Mucosa of rectum (tissue), 2 donors: Measurements from ENCODE around the gene ACSS3.

Experiments used
- H3K27ac ChIP-seq, 2 donors: one replicate each; pipeline ENCODE4 v1.7.0; 2013; ENCODE audit warnings: inconsistent platforms in 2 of 2, low read depth in 2 of 2, low read length in 2 of 2
- H3K27me3 ChIP-seq, 2 donors: one replicate each; pipeline ENCODE4 v1.7.0; 2013; ENCODE audit warnings: low read length in 2 of 2; ENCODE audit not compliant: control insufficient read depth in 2 of 2, insufficient read depth in 2 of 2
- H3K36me3 ChIP-seq, 2 donors: one replicate each; pipeline ENCODE4 v1.7.0; 2013; ENCODE audit warnings: low read length in 2 of 2; ENCODE audit not compliant: control insufficient read depth in 2 of 2, insufficient read depth in 2 of 2
- H3K4me1 ChIP-seq, 2 donors: one replicate each; pipeline ENCODE4 v1.7.0; 2013; ENCODE audit warnings: low read length in 2 of 2, mild to moderate bottlenecking in 1 of 2; ENCODE audit not compliant: control insufficient read depth in 2 of 2, insufficient read depth in 2 of 2
- H3K4me3 ChIP-seq, 2 donors: one replicate each; pipeline ENCODE4 v1.7.0; 2013; ENCODE audit warnings: low read length in 2 of 2
- H3K9ac ChIP-seq, 2 donors: one replicate each; pipeline ENCODE4 v1.7.0; 2013; ENCODE audit warnings: low read length in 2 of 2, low read depth in 1 of 2, mild to moderate bottlenecking in 1 of 2
- H3K9me3 ChIP-seq, 2 donors: one replicate each; pipeline ENCODE4 v1.7.0; 2013; ENCODE audit warnings: low read length in 2 of 2; ENCODE audit not compliant: control insufficient read depth in 2 of 2
- donor health status: healthy.
- donor health status: Normal muscosa, but diverticular disease.

ACSS3 gene

DNA sequence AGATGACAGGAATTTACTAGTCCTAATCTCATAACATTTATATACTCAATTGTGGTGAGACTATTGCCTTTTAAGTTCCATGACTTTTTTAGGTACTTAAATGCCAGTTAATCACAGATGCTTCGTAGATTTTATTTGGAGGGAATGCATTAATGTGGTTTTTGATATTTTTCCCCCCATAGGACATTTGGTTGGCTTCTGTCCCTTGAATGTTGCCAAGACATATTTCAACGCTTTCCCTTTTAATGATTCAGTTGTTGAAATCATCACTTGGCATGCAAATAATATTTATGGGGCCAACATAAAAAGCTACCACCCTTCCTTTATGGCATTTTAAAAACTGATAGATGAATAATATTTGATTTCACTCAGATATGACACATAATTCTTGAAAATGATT is 172.1 kb downstream of the ACSS3 start:
- Histone ChIP-seq H3K9ac (no peak overlapping the region), H3K27ac (no peak overlapping the region), H3K27me3 (no peaks in the 10 kb centered on the region), H3K9me3 (no peaks in the 10 kb centered on the region), H3K36me3 (no peaks in the 10 kb centered on the region), H3K4me3 (no peak overlapping the region), H3K4me1 (peaks cover 3 to 5% of the 10 kb centered on the region in 2 donors)

- Histone ChIP-seq H3K9me3 (no peaks in the 10 kb centered on the region), H3K9ac (no peak overlapping the region), H3K36me3 (no peaks in the 10 kb centered on the region), H3K27me3 (no peaks in the 10 kb centered on the region), H3K4me1 (no peaks in the 10 kb centered on the region), H3K4me3 (no peak overlapping the region), H3K27ac (no peak overlapping the region)
These were observed 174.3 kb downstream of the ACSS3 start for GRCh38 chr12:81252228-81252627.

DNA sequence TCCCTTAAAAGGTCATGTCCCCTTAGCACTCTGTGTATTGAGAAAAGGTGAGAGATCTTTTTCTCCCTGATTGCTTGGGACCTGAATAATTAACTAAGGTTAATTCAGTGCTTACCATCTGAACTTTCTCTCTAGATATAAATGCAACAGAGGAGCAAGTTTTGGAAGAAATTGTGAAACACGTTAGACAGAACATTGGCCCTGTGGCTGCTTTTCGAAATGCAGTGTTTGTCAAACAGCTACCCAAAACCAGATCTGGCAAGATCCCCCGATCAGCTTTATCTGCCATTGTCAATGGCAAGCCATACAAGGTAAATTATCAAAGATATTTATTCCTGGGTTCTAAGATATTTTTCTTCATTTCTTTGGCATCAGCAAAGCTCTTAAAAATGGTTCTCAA is 175.5 kb downstream of the ACSS3 start:
- Histone ChIP-seq H3K9me3 (no peaks in the 10 kb centered on the region), H3K9ac (no peak overlapping the region), H3K27ac (no peak overlapping the region)

GRCh38 chr12:81255456-81255855 is 177.6 kb downstream of the ACSS3 start:
- no peaks in the 10 kb centered on the region for H3K36me3 ChIP-seq
- no peak overlapping the region for H3K4me3 ChIP-seq
- no peaks in the 10 kb centered on the region for H3K27me3 ChIP-seq
- no peak overlapping the region for H3K9ac ChIP-seq
- no peaks in the 10 kb centered on the region for H3K9me3 ChIP-seq
- no peaks in the 10 kb centered on the region for H3K4me1 ChIP-seq
- H3K27ac ChIP-seq = no peak overlapping the region

More for the DNA sequence above, 175.5 kb downstream of the ACSS3 start:
- Histone ChIP-seq H3K4me1 (no peaks in the 10 kb centered on the region), H3K4me3 (no peak overlapping the region), H3K27me3 (no peaks in the 10 kb centered on the region), H3K36me3 (no peaks in the 10 kb centered on the region)

DNA sequence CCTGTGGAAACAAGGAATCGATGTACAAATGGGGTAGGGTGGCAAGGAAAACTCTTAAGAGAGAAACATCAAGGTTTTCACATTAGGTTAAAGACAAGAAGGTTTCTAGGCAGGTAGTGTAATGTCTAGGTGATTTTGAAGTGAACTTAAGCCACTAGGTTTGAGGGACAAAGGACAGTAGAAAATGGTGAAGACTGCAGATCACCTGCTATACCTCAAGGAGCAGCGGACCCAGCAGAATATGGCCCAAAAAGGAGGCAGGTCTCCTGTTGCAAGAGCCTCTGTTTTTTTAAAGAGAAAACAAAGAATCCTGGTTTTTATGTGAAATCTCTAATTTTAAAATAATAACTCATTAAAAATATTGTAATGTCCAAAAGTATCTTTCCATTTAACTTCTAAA is 178.1 kb downstream of the ACSS3 start:
- H3K27ac ChIP-seq = no peak overlapping the region
- H3K27me3 ChIP-seq = no peaks in the 10 kb centered on the region
- H3K36me3 ChIP-seq = no peaks in the 10 kb centered on the region
- no peaks in the 10 kb centered on the region for H3K4me1 ChIP-seq
- no peak overlapping the region for H3K4me3 ChIP-seq
- no peak overlapping the region for H3K9ac ChIP-seq
- no peaks in the 10 kb centered on the region for H3K9me3 ChIP-seq

DNA sequence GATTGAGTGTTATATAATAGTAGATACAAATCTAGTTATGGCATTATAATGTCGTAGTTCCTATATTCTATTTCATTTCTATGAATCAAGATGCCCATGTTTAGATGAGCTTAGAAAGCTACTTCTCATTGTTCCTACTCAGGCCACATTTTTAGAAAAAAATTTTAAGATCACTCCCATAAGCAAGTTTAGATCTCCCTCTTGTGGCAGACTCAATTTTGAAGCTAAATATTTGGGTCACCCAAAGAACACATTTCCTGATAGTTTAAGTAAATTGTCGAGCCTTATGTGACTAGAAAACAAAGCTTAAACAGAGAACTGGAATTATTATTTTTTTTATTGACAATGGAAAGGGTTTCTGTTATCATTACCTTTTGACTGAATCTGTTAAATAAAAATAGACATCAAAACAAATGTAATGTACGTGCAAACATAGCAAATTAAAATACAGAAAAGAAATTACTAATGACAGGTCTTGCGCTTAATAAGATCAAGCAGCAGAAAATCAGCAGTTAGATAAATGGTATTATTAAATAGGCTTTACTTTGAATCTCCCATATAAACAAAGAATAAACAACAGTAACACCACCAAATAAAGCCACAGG is 180.2 kb downstream of the ACSS3 start:
- H3K9ac ChIP-seq = no peak overlapping the region
- no peak overlapping the region for H3K27ac ChIP-seq
- no peaks in the 10 kb centered on the region for H3K27me3 ChIP-seq
- H3K4me3 ChIP-seq = no peak overlapping the region
- H3K4me1 ChIP-seq = no peaks in the 10 kb centered on the region
- H3K9me3 ChIP-seq = no peaks in the 10 kb centered on the region
- H3K36me3 ChIP-seq = no peaks in the 10 kb centered on the region

- H3K9me3 ChIP-seq = no peaks in the 10 kb centered on the region
- H3K9ac ChIP-seq = no peak overlapping the region
- no peaks in the 10 kb centered on the region for H3K4me1 ChIP-seq
- H3K4me3 ChIP-seq = no peak overlapping the region
- no peak overlapping the region for H3K27ac ChIP-seq
- H3K27me3 ChIP-seq = no peaks in the 10 kb centered on the region
- no peaks in the 10 kb centered on the region for H3K36me3 ChIP-seq
These were observed 181.5 kb downstream of the ACSS3 start for GRCh38 chr12:81259360-81259759.

DNA sequence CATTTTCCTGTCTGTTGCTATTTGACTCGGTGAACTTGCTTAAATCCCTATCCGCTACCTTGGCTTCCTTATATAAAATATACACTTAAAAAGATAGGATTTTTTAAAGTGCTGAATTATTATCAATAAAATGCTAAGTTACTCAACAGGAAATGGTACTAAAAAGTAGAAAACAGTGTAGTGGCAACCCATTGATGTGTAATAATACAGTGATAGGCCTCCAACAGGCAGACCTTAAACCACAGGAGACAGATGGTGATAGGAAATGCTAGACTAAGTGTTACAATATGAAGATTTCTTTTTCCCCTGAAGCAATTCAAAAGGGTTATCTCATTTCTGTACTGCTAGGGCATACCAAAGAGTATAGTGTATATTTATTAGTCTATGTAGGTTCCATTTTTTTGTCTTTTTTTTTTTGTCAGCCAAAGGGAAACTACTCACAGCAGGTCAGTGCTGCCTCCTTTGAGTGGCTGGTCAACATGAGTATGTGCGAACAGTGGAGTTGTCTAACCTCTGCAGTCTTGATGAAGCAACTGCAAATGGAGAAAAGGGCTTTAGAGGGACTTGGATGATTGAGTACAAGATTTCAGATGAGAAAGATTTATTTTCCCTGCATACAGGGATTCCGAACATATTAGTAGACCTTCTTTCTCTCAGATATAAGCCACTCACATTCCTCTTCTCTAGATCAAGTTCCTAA is 183.8 kb downstream of the ACSS3 start:
- H3K9ac ChIP-seq = no peak overlapping the region
- H3K36me3 ChIP-seq = no peaks in the 10 kb centered on the region
- no peaks in the 10 kb centered on the region for H3K9me3 ChIP-seq
- no peaks in the 10 kb centered on the region for H3K4me1 ChIP-seq
- H3K4me3 ChIP-seq = no peak overlapping the region
- no peak overlapping the region for H3K27ac ChIP-seq
- no peaks in the 10 kb centered on the region for H3K27me3 ChIP-seq

GRCh38 chr12:81263072-81263471 is 185.2 kb downstream of the ACSS3 start:
- Histone ChIP-seq H3K36me3 (no peaks in the 10 kb centered on the region), H3K9me3 (no peaks in the 10 kb centered on the region), H3K9ac (no peak overlapping the region), H3K27ac (no peak overlapping the region), H3K27me3 (no peaks in the 10 kb centered on the region), H3K4me3 (no peak overlapping the region), H3K4me1 (no peaks in the 10 kb centered on the region)

- Histone ChIP-seq H3K4me1 (no peaks in the 10 kb centered on the region), H3K36me3 (no peaks in the 10 kb centered on the region)
These were observed 192.5 kb downstream of the ACSS3 start for GRCh38 chr12:81270385-81270784.

More at GRCh38 chr12:81270385-81270784, 192.5 kb downstream of the ACSS3 start:
- H3K9ac ChIP-seq = no peak overlapping the region
- no peak overlapping the region for H3K27ac ChIP-seq
- no peaks in the 10 kb centered on the region for H3K9me3 ChIP-seq
- H3K27me3 ChIP-seq = no peaks in the 10 kb centered on the region
- H3K4me3 ChIP-seq = no peak overlapping the region
